Dedifferentiated amniotic fluid mesenchymal stem cell (primary cell): ENCODE measurements around the gene ITGA6.
A peak's percentile ranks its signal among the peaks of the same experiment; 100 is the strongest.

Source experiments
- DNase-seq: peaks from one replicate; pipeline ENCODE4 v3.0.0-alpha.2; 2016; ENCODE audit errors: extremely low spot score

ITGA6 gene

DNA sequence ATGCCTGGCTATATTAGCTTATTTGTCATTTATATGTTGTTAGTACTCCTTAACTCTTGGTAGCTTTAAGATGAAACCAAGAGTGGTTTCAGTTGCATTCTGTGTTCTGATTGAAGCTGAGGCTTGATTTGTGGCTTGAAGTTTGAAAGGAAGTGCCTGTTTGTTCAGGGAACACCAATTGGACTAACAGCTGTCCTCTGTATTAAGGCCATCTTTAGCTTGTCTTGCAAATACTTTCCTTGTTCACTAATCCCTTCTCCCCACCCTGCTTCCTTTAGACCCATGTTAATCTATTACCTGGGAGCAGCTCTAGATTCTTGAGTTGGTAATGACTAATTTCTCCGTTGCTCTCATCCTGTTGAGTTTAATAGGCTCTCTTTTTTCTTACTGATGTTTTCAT, 13.4 kb downstream of the ITGA6 start:
- no peak for DNase-seq

DNA sequence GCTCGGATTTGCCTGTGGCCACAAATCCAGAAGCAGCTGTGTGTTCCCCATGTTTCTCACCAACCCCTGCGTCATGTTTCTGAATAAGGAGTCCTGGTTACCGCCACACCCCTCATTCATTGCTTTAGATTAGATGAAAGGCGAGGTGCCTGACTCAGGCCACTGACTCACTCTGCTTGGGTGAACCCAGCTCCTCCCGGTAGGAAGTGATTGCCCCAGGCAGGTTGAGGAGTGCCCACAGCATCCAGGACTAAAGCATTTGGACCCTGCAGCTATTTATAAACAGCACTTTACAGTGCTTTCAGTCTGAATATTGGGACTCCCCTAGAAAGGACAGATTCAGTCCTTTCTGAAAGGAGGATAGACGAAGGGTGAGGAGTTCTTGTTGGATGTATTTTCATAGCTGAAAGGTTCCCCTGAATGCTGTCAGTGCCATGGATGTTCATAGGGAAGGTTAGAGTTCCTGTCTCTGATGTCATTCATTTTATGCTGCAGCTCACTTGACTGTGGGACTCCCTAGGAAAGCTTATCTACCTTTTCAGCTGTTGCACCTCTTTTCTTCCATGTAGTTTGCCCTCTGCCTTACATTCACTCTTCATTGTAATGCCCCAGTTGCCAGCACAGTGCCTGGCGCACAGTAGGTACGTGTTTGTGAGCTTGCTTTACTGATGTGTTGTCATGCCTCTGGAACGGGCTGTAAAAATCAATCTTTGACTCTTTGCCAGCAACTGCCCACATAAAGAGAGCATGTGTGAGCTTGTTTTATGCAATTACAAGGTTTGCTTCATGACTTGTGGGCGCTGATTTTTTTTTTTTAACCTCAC, 14.9 kb downstream of the ITGA6 start:
- peak; percentile 76 for DNase-seq

DNA sequence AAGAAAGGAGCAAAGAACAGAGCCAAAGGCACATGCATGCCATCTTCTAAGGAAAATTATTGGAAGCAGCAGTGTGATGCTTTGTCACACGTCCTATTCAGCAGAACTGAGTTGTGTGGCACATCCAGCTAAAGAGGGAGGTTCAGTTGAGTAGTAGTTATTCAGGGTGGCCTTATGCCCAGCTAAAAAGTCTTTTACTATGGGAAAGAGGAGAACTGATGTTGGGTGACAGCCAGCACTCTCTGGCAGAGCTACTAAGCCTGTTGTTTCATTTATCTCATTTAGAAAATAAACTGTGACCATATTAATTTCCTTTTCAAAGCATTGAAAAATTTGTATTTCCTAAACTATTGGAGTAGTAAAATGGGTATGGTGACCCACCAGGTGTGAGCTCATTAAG, 18.5 kb downstream of the ITGA6 start:
- DNase-seq, result no peak

DNA sequence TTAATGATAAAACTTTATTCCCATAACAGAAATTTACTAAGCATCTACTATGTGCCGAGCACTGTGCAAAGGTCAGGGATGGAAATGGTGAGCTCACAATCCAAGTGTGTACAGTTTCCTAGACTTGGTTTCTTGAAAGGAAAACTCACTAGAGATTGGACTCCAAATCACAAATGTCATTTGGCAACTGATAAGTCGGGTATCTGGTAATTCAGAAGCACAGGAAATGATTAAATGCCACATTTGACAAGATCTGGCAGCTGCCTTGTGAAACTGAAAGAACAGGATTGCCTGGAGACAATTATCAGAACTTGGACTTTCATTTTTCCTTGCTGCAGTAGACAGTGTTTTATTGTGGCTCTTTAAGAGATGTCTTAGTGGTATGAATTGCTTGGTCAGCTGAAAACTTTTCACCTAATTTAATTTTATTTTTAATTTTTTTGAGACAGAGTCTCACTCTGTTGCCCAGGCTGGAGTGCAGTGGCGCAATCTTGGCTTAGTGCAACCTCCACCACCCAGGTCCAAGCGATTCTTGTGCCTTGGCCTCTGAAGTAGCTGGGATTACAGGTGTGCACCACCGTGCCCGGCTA, 19.2 kb downstream of the ITGA6 start:
- DNase-seq, result no peak

DNA sequence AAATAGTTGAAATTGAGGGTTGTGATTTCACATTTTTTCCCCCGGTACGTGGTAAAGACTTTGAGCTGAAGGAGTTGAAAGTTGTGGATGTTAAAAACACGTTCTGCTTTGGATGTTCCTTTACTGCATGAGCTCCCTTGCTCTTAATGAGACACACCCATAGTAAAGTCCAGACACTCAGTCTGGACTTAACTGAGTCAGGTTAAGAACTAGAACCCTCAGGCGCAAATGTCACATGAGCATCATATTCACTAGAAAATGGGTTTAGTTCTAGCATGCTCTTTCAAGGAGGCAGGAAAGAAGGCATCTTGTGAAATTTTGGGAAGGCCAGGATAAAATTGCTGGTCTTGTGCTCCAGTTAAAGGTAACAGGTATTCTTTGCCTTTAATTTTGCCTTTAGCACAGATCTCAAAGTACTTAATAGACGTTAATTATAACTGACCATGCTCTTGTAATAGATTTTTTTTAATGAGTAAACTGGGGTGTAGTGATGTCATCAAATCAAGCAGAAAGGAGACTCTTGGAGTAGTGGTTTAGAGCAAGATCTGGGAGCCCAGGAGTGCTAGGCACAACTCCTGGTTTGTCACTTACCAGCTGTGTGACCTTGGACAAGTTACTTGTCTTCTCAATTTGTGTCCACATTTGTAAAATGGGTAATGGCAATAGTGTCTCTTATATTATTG, 20.6 kb downstream of the ITGA6 start:
- no peak for DNase-seq

DNA sequence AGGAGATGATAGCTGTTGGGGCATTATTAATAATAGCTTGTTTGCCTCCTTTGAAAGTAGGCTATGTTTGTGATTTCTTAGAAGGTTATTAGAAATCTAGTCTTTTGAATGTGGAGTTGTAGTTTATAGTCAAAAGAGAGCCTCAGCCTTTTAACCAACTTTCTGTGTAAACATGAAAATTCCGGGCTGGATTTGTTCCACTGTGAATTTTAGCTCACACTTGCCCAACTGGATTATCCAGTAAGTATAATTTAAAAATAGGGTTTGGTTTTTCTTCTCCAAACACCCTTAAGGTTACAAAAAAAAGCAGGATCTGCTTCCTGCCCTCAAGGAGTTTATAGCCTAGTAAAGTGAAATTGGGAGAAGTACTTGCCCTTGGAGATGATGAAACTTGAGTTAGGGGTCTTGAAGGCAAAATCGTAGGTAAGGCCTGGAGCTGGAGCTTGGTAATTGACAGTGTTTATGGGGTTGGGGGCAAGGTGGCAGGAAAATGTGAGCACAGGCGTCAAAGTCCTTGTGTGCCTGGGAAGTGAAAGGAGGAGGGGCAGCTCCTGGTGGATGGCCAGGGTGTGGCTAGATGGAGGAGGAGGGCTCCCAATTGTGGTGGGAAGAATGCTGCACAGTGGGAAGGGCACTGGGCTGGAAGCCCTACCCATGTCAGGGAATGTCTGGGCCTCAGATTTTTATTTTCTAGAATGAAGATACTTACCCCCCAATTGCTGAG, 21.3 kb downstream of the ITGA6 start:
- no peak for DNase-seq

DNA sequence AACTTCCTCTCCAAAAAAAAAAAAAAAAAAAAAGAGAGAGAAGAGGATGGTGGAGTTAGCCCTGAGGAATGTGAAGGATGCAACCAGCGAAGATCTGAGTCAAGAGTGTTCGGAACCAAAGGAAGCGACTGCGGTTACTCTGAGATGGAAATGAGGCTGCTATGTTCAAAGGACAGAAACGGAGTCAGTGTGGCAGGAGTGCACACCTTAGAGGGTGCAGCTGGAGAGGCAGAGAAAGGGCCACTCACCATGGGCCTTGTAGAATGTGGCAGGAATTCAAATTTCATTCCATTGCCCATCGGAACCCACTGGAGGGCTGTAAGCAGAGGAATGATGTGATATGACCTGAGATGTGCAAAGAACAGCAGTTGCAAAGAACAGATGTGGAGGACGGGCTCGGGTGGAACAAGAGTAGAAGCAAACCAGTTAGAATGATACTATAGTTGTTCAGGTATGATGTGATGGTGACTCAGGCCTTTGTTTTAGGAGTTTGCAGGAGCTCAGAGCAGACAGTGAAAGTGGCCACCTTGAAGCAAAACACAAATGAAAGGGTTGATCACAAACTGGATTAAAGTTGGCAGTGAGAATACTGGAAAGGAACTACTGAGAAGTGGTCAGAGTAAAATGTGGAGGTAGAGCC, 22.6 kb downstream of the ITGA6 start:
- no peak for DNase-seq

DNA sequence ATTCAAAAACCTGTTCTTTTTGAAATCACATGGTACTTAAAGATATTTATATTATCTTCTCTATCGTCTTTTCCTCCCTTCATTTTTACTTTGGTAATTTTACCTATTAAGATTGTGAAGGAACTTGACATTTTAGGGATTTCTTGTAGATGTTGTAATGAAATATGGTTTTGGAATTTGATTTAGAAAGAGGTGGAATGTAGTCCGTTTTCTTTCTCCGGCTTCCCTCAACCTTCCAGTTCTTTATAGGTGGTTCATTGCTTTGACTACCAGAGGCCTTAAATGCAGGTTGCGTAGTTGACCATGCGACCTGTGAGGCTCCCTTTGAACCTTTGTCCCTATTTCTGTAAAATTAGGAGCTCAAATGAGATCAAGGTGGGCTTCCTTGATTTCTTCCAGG, 24.5 kb downstream of the ITGA6 start:
- DNase-seq, result no peak

DNA sequence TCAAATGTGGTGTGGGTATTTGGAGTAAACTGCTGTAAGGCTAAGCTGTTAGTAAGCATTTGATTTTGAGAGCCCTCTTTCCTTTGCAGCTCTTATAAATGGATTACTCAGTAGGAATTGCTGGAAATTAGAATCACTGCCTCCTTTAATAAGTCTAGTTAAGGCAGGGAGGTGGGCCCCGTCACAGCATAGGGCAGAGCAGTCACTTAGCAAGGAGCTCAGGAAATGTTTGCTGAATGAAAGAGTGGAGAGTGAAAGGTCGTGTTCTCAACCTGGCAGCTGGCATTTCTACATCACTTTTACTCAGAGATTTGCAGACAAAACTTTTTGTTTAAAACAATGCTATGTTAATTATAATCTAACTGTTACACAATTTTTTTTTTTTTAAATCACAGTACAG, 25.5 kb downstream of the ITGA6 start:
- no peak for DNase-seq

DNA sequence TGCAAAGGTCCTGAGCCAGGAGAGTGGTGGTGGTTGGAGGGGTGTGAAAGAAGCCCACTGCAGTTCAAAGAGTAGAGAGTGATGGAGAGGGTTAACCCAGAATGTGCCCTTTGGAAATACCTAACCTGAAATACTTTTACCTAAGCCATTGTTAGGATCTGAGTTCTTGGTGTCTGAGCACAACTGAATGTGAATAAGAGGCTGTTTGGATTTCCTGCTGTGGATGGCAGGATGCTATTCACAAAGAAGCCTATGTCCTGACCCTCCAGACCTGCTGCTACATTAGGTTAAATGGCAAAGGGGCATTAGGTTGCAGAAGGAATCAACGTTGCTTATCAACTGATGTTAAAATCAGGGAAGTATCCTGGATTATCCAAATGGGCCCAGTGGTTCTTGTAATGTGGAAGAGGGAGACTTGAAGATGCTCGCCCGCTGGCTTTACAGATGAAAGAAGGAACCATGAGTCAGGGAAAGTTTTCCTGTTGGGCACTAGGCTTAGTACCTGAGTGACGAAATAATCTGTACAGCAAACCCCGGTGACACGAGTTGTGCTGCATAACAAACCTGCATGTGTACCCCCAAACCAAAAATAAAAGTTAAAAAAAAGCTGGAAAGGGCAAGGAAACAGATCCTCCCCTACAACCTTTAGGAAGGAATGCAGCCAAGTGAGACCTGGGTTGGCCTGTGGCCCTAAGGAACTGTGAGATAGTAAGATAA, 27.2 kb downstream of the ITGA6 start:
- no peak for DNase-seq

DNA sequence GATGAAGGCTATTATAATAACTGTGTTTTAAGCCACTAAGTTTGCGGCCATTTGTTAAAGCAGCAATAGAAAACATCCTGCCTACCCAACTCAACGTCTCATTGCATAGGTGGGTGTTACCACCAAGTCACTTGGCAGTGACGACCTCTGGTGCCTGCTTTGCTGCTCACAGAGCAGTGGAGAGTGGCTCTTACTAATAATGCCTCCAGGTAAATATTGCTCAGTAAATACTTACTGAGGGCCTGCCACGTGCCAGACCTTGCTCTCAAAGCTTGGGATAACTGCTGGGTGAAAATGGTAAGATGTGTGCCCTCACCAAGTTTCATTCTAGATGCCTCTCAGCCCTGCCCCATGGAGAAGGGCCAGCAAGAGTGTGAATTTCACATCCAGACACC, 27.7 kb downstream of the ITGA6 start:
- no peak for DNase-seq

DNA sequence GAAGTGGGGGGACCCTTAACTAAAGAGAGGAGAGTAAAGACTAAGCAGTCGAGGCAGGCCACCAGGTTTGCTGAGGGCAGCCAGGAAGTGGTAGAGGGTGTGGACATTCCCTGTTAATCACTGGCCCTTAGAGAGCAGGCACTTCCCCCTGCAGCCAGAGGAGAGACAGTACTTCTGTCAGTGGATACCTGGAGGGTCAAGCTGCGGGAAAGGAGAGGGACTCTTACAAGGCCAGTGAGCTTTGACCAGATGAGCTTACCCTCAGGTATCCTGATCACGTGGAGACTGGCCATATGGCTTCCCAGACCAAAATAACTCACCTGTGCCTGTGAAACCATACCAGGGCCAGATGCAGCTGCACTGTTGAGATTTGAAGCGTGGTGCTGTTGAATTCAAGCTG, 28.6 kb downstream of the ITGA6 start:
- no peak for DNase-seq

DNA sequence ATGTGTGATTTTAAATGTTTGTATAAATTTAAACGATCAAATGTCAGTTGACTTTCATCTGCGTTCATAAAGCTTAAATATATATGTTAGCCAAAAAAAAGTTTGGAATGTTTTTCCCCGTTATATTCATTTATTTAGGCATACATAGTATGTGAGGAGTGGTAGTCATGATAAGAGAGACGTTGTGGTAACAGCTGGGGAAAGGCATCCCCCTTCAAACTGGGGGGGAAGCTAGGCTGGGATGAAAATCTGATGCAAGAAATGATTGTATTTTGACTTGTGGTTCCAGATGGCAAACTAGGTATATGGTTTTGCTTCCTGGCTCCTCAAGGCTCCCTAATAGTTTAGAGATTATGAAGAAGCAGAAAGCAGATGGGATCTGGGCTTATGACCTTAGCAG, 30.1 kb downstream of the ITGA6 start:
- DNase-seq, result no peak

DNA sequence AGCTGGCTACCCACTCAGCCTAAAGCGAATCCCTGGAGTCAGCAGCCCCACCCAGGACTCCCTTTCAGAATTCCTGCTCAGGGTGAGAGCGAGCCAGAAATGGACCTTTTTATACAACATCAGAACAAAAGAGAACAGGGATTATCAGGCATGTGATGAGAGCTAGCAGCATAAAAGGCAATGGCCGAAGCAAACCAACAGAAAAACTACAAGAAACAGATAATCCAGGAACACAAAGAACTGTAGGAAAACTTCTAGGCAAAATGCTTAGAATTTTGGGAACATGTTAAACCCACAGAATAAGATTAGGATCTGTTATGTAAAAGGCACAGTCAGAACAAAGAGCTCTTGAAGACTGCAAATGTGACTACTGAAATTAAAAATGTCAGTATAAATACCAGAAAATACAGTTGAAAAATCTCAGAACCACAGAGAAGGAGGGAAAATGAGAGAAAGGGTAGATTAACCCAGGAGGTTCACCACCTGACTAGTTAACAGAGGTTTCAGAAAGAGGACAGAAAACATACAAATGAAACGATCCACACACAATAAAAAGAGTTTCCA, 31.3 kb downstream of the ITGA6 start:
- no peak for DNase-seq

DNA sequence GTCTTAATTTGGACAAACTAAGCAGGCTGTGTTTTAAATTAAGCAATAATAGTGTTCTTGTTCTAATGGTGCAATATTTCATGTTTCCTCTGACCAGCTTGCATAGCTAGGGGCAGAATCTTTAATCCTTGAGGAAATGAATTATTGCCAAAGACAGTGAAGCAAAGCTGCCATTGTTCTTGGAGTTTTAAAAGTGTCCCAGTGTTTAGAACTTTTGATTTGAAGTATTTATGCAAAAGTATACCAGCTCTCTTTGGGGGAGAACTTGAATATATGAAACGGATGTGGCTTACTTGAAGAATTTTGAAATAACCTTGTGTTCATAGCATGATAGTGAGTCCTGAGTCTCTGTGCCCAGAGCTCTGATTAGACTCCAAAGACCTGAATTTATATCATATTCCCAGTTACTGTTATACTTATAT, 33.4 kb downstream of the ITGA6 start:
- no peak for DNase-seq

DNA sequence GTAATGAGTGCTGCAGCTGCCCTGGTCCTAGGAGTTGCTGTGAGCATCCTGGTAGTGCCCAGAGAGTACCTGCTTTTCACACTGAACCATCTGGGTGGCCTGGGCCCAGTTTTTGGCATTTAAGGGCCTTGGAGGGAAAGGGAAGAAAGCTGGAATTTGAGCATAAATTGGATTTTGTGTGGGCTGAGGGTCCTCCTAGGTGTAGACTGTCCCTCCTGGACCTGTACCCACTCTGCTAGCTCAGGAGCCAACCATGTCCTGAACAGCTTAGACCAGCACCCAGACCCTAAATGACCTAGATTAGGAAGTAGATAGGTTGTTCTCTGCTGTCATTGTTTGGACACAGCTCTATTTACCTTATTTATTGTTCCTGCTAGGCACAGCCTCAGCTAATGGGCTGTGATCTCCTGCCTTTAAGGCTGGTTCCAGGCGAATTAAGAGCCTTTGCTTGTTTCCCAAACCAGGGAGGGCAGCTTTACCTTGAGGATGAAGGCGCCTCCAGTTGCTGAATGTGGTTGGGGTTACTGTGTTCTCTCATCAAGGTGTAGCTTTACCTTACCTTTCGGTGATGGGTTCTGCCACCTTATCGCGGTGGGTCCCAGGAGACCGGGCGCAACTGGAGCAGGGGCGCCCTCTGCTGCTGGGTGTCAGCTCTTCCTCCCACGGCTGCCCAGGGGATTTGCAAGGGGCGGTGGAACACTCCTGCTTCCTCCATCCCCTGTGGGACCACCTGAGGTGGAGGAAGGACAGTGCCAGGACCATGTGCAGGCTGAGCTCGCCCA, 34.4 kb downstream of the ITGA6 start:
- DNase-seq, result no peak

DNA sequence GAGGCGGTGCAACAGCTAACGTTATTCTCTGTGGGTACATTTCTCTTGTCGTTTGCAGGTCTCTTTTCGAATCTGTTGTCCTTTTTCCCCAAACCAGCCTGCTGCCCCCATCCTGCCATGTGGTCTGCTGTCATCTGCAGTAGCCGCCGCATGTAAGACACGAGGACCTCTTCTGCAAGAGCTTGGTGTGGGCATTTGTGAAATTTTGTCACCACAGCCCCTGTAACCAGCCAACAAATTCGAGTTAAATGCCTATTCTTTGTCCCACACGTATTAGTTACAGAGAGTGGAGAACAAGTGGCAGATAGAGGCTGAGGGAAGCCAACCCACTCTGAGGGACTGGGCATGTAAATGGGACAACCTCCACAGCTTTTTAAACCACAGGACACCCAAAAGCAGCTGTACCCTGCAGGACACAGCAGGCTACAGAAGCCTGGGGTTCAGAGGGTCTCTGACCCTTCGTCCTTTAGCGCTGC, 35.0 kb downstream of the ITGA6 start:
- no peak for DNase-seq

DNA sequence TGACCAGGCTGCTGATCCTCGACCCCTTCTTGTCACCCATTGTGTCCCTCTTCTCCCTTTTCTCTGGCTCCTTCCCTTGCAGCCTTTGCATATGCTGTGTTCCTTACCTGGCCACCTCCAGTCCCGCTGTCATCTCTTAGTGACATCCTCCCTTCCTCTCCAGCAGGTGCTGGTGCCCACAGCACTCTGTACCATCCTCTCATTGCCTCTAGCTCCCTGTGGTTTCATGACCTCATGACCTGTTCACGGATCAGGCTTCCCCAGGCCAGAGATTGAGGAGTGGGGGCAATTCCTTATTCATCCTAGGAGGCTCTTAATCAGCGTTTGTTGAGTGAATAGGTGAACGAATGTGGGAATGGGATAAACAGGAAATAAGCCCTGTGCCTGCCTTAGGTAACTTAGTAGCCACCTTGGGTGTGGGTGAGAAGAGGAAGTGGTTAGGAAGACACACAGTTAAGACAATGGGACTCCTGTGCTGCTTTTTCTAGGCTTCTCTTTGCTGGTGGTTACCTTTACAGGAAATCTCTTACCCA, 35.5 kb downstream of the ITGA6 start:
- no peak for DNase-seq

DNA sequence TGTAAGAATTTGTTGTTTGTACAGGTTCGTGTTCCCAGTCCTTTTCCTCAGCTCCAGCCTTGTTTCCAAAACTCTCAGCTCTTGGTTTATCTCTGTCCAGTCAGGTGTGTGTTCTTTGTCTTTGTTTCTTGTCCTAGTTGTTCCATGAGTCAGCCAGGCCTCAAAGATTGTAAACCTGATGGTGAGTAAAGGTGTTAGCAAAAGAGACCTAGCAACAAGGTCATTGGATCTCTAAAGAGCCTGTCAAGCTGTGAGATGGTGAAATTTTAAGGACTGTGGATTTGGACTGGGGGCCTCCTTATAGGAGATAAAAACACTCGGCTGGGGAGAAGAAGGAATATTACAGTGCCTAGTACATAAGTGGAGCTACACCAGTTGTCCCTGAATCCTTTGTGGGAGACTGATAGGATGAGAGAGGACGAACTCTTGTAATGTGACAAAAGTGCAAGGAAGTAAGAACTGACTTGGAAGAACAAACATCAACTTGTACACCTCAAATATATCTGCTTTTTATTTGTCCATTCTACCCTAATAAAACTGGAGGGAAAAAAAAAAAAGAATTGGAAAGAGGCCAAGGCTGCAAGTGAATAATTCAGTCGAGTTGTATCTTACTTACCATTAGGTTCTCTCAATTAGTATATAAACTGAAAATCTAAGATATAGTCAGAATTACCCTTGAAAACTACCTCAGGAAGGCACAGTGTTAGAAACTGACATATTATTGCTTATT, 37.2 kb downstream of the ITGA6 start:
- DNase-seq, result no peak
